SH-SY5Y (cell line): ENCODE measurements around the gene PPFIA1.

Experiments
- GATA2 ChIP-seq: IDR thresholded peaks from 2 replicates; pipeline ENCODE4 v1.6.1; 2011; ENCODE audit warnings: mild to moderate bottlenecking, low read depth, low read length
- GATA3 ChIP-seq: IDR thresholded peaks from 2 replicates; pipeline ENCODE4 v1.6.1; 2011; ENCODE audit warnings: low read depth, mild to moderate bottlenecking, low read length, moderate library complexity

DNA sequence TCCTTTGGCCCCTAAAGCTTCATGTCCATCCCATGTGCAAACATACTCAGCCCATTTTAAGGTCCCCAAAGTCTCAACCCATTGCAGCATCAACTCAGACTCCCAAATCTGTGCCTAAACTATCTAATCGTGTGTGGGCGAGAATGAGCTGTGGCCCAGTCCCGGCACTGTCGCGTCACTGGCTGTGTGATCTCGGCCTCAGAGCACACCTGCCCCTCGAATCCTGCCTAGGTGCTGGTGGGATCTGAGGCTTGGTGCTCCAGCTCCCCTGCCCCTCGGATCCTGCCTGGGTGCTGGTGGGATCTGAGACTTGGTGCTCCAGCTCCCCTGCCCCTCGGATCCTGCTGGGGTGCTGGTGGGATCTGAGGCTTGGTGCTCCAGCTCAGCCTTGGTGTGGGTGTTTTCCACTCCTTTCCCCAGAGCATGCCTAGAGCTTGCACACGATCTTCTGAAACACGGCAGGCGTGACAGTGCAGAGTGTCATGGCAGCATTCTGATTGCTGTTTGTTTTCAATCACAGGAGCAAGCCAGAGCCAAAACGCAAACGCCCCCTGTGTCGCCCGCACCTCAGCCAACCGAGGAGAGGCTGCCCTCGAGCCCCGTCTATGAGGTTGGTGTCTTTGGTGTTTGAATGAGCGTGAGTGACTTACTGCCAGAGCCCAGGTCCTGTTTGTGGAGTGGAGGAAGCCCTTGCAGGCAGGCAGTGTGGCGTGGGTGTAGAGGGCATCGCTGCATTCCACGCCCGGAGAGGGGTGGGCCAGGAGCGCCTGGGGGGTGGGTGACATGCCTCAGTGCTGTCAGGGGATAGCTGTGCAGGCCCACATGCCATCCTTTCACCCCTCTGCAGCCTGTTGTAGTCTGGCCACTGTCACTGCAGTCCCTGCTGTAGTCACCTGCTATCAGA, 160.4 kb downstream of the PPFIA1 start:
- no peak for TF ChIP-seq GATA2
- TF ChIP-seq GATA3: no peak
